ENCODE measurements around the gene TMEM52B.

TMEM52B gene

DNA sequence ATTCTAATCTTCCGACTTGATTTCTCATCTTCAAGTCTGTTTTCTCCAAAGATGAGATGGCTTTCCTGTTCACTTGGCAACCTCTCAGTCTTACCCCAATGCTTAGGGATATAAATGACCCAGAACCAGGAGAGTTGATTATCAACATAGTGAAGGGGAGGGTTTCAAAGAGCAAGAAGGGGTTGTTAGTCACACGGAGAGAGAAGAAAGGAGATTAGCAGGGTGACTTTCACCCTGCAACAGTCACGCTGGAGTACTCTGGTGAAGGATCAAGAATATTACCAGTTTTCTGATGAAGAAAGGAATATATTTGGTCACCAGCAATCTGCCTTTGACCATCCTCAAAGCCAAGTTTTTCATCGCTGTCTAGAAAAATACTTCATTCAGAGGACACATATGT is at the start of gene TMEM52B:
TSS of gene TMEM52B (plus strand) at position 212 of the 400 bp plus-strand sequence. CDS start 543 bp downstream, outside the sequence.
- DNase-seq = no peak

DNA sequence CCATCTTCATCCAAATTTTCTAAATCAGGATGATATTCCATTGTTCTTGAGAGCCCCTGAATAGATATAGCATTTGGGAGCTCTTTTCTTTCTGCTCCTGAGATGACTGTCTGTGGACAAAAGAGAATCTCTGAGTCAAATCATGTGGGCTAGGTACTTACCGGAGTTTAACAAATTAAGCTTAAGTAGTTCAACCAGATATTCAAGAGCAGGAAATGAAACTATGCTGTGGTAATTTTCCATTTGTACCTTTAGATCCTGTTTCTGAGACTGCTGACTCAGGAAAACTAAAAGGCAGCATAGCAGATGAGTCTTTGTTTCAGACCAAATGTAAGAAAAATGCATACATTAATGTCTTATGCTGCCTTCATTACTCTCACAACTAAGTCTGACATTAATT is 48.8 kb upstream of the TMEM52B start, which contains the start of gene CLEC7A:
TSS of gene CLEC7A (minus strand) at position 158 of the 400 bp plus-strand sequence. CDS start at position 41, 117 bp downstream.
- DNase-seq = no peak

DNA sequence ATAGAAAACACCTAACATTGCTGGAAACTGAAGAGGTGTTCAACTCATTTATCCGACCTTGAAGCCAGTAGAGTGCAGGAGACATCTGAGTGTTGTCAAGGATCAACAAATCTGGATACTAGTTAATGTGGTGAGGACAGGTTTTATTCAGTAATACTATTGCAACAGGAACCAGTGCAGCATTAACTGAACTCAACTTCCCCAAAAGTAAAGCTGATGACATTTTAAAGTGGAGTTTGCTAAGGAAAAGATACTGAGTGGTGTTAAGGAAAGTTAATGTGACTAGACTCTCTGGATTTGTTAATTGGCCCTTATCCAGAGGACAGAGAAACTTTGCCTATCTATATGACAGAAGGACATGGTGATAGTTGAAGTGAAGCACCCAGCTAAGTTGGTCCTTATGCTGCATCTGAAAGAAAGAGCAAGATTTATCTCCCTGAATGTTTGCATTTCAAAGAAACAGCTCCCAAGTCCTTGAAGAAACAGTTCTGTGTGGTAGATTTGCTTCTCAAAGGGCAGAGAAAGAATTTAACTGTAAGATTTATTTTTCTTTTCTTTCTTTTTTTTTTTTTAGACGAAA is 47.6 kb upstream of the TMEM52B start:
- DNase-seq = no peak

- DNase-seq = no peak
These were observed 45.9 kb upstream of the TMEM52B start for GRCh38 chr12:10132850-10133370.

- DNase-seq = no peak
These were observed 43.7 kb upstream of the TMEM52B start for GRCh38 chr12:10135126-10135525.

GRCh38 chr12:10136637-10137205 is 42.1 kb upstream of the TMEM52B start:
- DNase-seq = no peak

DNA sequence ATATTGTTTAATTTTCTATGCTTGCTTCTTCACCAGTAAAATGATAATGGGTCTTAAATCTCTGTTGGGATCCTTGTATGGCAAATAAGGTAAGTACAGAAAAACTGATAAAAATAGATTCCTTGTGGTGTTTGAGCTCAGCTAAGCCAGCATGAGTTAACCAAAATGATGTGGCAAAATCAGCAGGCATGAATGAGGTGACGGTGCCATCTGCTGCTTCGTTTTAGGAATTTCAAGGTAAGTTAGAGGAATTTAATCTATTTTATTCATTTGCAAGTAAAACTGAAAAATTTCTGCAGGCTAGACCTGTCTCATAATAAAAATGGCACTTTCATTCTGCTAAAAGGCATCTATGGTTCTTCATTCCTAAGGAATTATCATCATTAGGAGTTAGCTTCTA is 38.8 kb upstream of the TMEM52B start:
- no peak for DNase-seq

GRCh38 chr12:10142976-10143589 is 35.7 kb upstream of the TMEM52B start:
- DNase-seq = no peak

GRCh38 chr12:10147714-10148403 is 31.0 kb upstream of the TMEM52B start:
- DNase-seq = no peak

DNA sequence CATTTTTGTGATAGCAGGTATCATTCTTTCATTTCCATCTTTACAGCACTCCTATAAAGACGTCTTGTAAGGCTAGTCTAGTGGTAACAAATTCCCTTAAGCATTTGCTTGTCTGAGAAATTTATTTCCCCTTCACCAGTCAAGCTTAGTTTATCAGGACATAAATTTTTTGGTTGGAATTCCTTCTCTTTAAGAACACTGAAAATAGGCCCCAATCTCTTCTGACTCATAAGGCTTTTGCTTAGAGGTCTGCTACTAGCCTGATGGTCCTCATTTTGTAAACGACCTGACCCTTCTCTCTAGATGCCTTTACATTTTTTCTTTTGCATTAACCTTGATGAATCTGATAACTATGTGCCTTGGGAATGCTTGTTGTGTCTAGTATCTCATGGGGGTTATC is 27.2 kb upstream of the TMEM52B start:
- DNase-seq = no peak

DNA sequence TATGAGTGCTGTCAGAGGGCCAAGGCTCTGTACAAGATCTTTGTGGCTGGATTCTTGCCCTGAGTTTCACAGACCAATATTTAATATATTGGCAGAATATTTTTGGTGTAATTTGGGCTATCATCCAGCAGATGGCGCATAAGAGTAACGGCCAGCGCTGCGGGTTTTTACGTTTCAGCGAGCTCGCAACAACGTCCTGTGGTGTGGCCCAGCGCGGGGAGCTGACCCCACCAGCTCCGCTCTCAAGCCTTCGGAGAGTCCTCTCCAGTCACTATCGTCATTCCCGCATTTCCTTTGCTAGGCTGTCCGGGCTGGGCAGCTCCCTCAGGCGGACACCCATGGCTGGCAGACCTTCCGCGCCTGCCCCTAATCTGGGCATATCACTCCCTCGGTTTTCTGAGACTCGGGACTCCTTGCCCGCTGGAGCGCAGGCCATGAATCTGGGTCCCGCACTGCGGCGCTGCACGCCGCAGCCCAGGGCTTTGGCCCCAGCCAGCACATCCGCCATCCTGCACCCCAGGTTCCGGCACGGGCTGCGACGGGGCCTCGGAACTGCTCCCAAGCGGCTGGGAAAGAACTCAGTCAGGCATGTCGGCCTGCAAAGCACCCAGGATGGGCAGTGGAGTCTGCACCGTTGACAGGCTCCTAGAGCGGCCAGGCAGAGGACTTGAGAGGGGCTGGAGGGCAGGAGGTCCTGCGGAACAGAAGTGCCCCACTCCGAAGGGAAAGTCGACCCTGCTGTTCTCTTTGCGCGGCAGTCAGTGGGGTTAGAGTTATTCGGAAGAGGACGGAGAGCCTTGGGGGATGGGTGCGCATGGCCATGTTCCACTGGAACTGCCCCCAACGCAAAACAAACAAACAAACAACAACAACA is 25.3 kb upstream of the TMEM52B start:
- peak; percentile 20 for DNase-seq

DNA sequence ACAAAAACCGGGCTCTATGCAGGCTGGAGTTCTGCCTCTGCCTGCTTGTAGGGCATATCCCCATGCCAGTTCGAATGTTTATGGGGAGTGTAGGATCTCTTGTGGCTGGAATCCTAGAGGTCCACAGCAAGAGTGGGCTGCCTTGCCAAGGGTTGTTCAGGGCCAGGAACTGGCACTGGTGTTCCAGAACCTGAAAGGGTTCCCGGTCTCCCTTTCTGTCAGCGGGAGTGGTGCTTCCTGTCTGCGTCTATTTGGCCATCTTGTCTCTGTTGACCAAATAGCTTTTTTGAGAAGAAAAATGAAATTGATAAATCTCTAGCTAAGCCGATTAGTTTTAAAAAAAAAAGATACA is 24.7 kb upstream of the TMEM52B start:
- DNase-seq = no peak

DNA sequence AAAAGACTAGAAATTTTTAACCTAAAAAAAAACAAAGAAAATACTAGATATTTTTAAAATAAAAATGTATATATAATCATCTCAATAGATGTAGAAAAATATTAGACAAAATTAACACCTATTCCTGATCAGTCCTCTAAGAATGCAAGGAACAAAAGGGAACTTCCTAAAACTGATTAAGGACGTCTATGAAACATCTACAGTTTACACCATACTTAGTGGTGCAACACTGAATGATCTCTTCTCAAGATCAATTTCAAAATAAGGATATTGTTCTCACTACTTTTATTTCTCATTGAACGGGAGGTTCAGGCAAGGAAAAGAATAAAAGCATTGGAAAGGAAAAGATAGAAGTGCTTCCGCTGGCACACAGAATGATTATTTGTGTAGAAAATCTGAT is 22.9 kb upstream of the TMEM52B start:
- no peak for DNase-seq

DNA sequence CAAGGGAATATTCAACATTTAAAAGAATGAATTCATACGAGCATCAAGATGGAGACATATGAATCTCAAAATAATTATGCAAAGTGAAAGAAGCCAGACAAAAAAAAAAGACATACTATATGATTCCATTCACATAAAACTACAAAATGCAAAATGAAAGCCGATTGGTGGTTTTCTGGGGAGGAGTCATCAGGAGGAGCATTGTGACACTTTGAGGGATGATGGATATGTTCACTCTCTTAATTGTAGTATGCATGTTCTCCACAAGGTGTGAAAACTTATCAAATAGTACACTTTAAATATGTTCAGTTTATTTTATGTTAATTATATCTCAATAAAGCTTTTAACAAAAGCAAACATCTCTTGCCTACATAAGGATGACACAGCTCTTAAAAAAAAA is 20.4 kb upstream of the TMEM52B start:
- no peak for DNase-seq

DNA sequence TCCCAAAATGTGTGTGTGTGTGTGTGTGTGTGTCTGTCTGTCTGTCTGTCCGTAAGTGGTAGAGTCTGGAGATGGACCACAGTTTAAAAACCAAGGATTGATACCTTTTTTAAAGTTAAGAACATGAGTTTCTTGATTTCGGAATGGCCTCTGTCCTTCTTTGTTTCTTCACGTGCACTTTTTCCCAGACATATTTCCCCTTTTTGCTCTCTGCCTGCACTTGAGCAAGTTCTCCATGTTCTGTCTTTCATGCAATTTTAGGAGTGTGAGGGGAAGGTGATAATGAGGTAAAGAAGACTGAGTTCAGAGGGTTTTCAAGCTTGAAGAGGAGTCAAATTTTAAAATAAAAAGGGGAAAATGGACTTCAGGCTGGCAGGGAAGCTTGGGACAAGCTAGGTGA is 19.6 kb upstream of the TMEM52B start:
- no peak for DNase-seq

DNA sequence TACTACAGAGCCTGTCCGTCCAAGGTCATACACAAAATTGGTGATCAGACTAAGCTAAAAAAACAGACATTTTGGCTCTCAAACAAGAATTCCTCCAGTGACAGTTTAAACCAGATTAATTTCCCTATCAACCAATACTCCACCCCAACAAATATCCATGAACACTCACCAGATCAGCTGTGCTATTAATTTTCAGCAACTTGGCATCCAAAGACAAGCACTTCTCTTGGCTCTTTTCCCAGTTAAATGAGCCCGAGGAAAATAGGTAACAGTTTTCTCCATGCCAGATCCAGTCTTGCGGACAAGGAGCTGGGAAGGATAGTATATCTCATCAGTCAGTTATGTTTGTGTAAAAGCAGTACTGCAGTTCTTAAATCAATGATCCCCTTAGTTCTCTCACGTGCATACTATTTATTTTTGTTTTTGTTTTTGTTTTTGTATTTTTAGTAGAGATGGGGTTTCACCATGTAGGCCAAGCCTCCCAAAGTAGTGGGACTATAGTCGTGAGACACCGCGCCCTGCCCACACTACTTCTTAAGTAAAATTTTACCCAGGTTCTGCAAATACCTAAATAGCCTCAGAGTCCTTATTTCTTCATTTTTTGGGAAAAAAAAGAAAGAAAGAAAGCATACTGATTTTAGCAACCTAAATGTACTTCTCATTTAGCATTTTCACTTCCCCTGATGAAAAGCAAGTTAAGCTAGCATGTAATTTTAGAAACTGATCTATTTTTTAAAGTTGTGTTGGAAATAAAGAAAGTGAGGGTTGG is 18.0 kb upstream of the TMEM52B start:
- no peak for DNase-seq

DNA sequence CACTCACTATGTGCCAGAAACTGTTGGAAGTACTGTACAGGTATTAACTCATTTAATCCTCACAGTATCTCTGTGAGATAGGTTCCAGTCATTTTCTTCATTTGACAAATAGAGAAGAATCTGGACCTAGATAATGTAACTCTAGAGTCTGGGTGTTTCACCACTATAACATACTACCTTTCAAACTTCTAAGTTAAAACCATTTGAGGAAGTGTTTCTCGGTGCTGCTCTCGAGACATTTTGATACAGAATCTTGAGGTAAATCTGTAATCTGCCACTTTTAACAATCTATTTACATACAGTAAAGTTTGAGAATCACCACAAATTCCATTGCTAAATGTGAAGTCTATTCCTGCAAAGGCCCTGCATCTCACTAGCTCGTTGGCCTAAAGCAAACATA is 15.7 kb upstream of the TMEM52B start:
- no peak for DNase-seq

DNA sequence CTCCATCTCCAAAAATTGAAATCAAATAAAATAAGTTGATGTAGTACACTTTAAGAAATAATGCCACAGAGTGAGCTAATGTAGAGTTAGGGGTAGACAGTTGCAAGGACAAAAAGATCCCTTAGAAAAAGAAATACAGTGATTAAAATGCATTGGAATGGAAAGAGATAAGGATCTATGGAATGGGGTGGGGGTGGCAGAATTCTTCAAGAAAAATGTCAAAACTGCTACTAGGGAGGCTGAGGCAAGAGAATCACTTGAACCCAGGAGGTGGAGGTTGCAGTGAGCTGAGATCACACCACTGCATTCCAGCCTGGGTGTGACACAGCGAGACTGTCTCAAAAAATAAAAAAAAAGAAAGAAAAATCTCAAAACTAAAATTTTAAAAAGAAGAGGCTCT is 13.4 kb upstream of the TMEM52B start:
- DNase-seq = no peak

GRCh38 chr12:10167599-10167998 is 11.2 kb upstream of the TMEM52B start:
- DNase-seq = no peak

- no peak for DNase-seq
These were observed 9.7 kb upstream of the TMEM52B start for GRCh38 chr12:10169104-10169503.

GRCh38 chr12:10170216-10170615 is 8.6 kb upstream of the TMEM52B start:
- no peak for DNase-seq
